HCEC 1CT (cell line): ENCODE results near the gene C16orf46.

Experiments used
- DNase-seq: peaks from one replicate; pipeline ENCODE4 v3.0.0-alpha.2; 2017

The C16orf46 gene

GRCh38 chr16:81073560-81074330 lies 3.3 kb downstream of the C16orf46 start:
- DNase-seq: no peak

GRCh38 chr16:81071805-81072204 lies 5.2 kb downstream of the C16orf46 start:
- peak; percentile 78 for DNase-seq

- DNase-seq: no peak
These were observed 6.1 kb downstream of the C16orf46 start for GRCh38 chr16:81070979-81071378.

- DNase-seq: no peak
These were observed 8.0 kb downstream of the C16orf46 start for GRCh38 chr16:81069063-81069462.

- DNase-seq: no peak
These were observed 9.9 kb downstream of the C16orf46 start for GRCh38 chr16:81067166-81067565.

GRCh38 chr16:81066681-81067080 lies 10.4 kb downstream of the C16orf46 start:
- no peak for DNase-seq

- DNase-seq: no peak
These were observed 15.0 kb downstream of the C16orf46 start for GRCh38 chr16:81061871-81062608.

GRCh38 chr16:81061307-81061640 lies 15.8 kb downstream of the C16orf46 start:
- DNase-seq: no peak

GRCh38 chr16:81060576-81061306 lies 16.3 kb downstream of the C16orf46 start:
- DNase-seq: no peak

- DNase-seq: no peak
These were observed 23.3 kb downstream of the C16orf46 start for GRCh38 chr16:81053761-81054160.

- no peak for DNase-seq
These were observed 34.2 kb downstream of the C16orf46 start for GRCh38 chr16:81042821-81043220.

- DNase-seq: no peak
These were observed 35.3 kb downstream of the C16orf46 start for GRCh38 chr16:81041696-81042095.

GRCh38 chr16:81040842-81041241 lies 36.2 kb downstream of the C16orf46 start:
- no peak for DNase-seq

- no peak for DNase-seq
These were observed 36.9 kb downstream of the C16orf46 start for GRCh38 chr16:81040131-81040530.

GRCh38 chr16:81036751-81037350 lies 40.2 kb downstream of the C16orf46 start:
- DNase-seq: no peak

- DNase-seq: peak; percentile 23
These were observed 40.9 kb downstream of the C16orf46 start for GRCh38 chr16:81035975-81036750.

- DNase-seq: peak; percentile 81
These were observed 41.6 kb downstream of the C16orf46 start, which contains the start of gene ATMIN for GRCh38 chr16:81035398-81035974. Gene ATMIN (plus strand): TSS chr16:81035842. CDS start chr16:81035871, 29 bp downstream.

GRCh38 chr16:81029930-81030604 lies 47.0 kb downstream of the C16orf46 start:
- DNase-seq: no peak

GRCh38 chr16:81026429-81026828 lies 50.6 kb downstream of the C16orf46 start:
- DNase-seq: no peak

- DNase-seq: no peak
These were observed 58.5 kb downstream of the C16orf46 start for GRCh38 chr16:81018496-81018895.

- DNase-seq: no peak
These were observed 62.4 kb downstream of the C16orf46 start for GRCh38 chr16:81014672-81015071.
